ENCODE data around the gene CACNG4. TPM values are rescaled to one million over a fixed set of nuclear protein-coding genes. Genes with fewer than 3 reads are reported as not detected.

The CACNG4 gene
- total RNA-seq, 1 experiment from 2014 or later = 26.1 TPM

GRCh38 chr17:66985338-66986237 lies 21.1 kb downstream of the CACNG4 start:
- no peak for DNase-seq (ENCODE audit: low spot score)

GRCh38 chr17:66986659-66987058 lies 22.2 kb downstream of the CACNG4 start:
- no peak for DNase-seq (ENCODE audit: low spot score)

GRCh38 chr17:66987059-66987616 lies 22.6 kb downstream of the CACNG4 start:
- DNase-seq (ENCODE audit: low spot score) = no peak

GRCh38 chr17:66988069-66988798 lies 23.7 kb downstream of the CACNG4 start:
- DNase-seq (ENCODE audit: low spot score) = no peak

- DNase-seq (ENCODE audit: low spot score) = no peak
Observed at GRCh38 chr17:66989076-66989475, 24.6 kb downstream of the CACNG4 start.

GRCh38 chr17:66989579-66989978 lies 25.1 kb downstream of the CACNG4 start:
- DNase-seq (ENCODE audit: low spot score) = no peak

- DNase-seq (ENCODE audit: low spot score) = no peak
Observed at GRCh38 chr17:66990047-66990446, 25.5 kb downstream of the CACNG4 start.

- DNase-seq (ENCODE audit: low spot score) = no peak
Observed at GRCh38 chr17:66992911-66993442, 28.5 kb downstream of the CACNG4 start.

GRCh38 chr17:66994361-66994760 lies 29.9 kb downstream of the CACNG4 start:
- no peak for DNase-seq (ENCODE audit: low spot score)

GRCh38 chr17:66994930-66995535 lies 30.5 kb downstream of the CACNG4 start:
- DNase-seq (ENCODE audit: low spot score) = no peak

- peak; percentile 35 for DNase-seq (ENCODE audit: low spot score)
Observed at GRCh38 chr17:66995944-66996343, 31.4 kb downstream of the CACNG4 start.

GRCh38 chr17:66996926-66997325 lies 32.4 kb downstream of the CACNG4 start:
- no peak for DNase-seq (ENCODE audit: low spot score)

GRCh38 chr17:67003231-67003630 lies 38.7 kb downstream of the CACNG4 start:
- no peak for DNase-seq (ENCODE audit: low spot score)

GRCh38 chr17:67004181-67004580 lies 39.7 kb downstream of the CACNG4 start:
- DNase-seq (ENCODE audit: low spot score) = no peak

GRCh38 chr17:67007266-67007665 lies 42.8 kb downstream of the CACNG4 start:
- DNase-seq (ENCODE audit: low spot score) = no peak

- no peak for DNase-seq (ENCODE audit: low spot score)
Observed at GRCh38 chr17:67008101-67008500, 43.6 kb downstream of the CACNG4 start.

- DNase-seq (ENCODE audit: low spot score) = no peak
Observed at GRCh38 chr17:67011527-67012175, 47.1 kb downstream of the CACNG4 start.

GRCh38 chr17:67013891-67014290 lies 49.4 kb downstream of the CACNG4 start:
- DNase-seq (ENCODE audit: low spot score) = no peak

GRCh38 chr17:67015001-67015400 lies 50.5 kb downstream of the CACNG4 start:
- no peak for DNase-seq (ENCODE audit: low spot score)

- no peak for DNase-seq (ENCODE audit: low spot score)
Observed at GRCh38 chr17:67016039-67016762, 51.7 kb downstream of the CACNG4 start.

- DNase-seq (ENCODE audit: low spot score) = no peak
Observed at GRCh38 chr17:67017910-67018309, 53.4 kb downstream of the CACNG4 start.
